SK-N-SH (cell line): ENCODE data around the gene CDRT15L2.
"Not testable (repeated sequence)": the region's sequence is repeated elsewhere in the genome, so short reads cannot be mapped to it uniquely, and the experiment has no call there.

Experiments
- CHD2 ChIP-seq: fragments of 150-350 bp; IDR thresholded peaks from 2 replicates; pipeline ENCODE4 v1.6.1; 2018; ENCODE audit warnings: low read length; ENCODE audit not compliant: partially characterized antibody
- CTCF ChIP-seq: fragments of 200-600 bp; sonication (generic); IDR thresholded peaks from 2 replicates; pipeline ENCODE4 v1.6.1; 2017; ENCODE audit warnings: antibody characterized with exemption, mild to moderate bottlenecking, moderate library complexity
- EZH2phosphoT487 ChIP-seq: fragments of 200-600 bp; sonication (generic); IDR thresholded peaks from 2 replicates; pipeline ENCODE4 v1.6.1; 2017; ENCODE audit warnings: low read depth, mixed run types, mild to moderate bottlenecking, antibody characterized with exemption, moderate library complexity, borderline replicate concordance
- GABPA ChIP-seq: IDR thresholded peaks from 2 replicates; pipeline ENCODE4 v1.4.0; 2012; ENCODE audit warnings: low read depth, mild to moderate bottlenecking
- RAD21 ChIP-seq: IDR thresholded peaks from 2 replicates; pipeline ENCODE4 v1.6.1; 2012; ENCODE audit warnings: mild to moderate bottlenecking, low read length
- REST ChIP-seq: IDR thresholded peaks from 2 replicates; pipeline ENCODE4 v1.6.1; 2012; ENCODE audit warnings: mild to moderate bottlenecking, low read depth, low read length, moderate library complexity
- SIN3A ChIP-seq: IDR thresholded peaks from 2 replicates; pipeline ENCODE4 v1.6.1; 2012; ENCODE audit warnings: low read depth, mild to moderate bottlenecking, low read length, moderate library complexity, borderline replicate concordance
- YY1 ChIP-seq: IDR thresholded peaks from 2 replicates; pipeline ENCODE4 v1.4.0; 2012; ENCODE audit warnings: low read depth, mild to moderate bottlenecking

GRCh38 chr17:20554728-20555127 lies 24.8 kb upstream of the CDRT15L2 start:
- not testable (repeated sequence) for TF ChIP-seq REST, RAD21, EZH2phosphoT487, GABPA, CTCF, YY1, SIN3A, CHD2
